Transverse colon (tissue), 4 donors: Measurements from ENCODE around the gene GAPDHS.

ENCODE experiments used
- CTCF ChIP-seq, 5 experiments: fragments of 200-600 bp in 3 of 5; fragments of 450-650 bp in 2 of 5; sonication (generic) in 3 of 5; IDR thresholded peaks; 1 replicate in 2 of 5; 2 replicates in 3 of 5; pipeline ENCODE4 v1.5.1; 2016 to 2017; ENCODE audit warnings: antibody characterized with exemption in 5 of 5, inconsistent platforms in 3 of 5, mild to moderate bottlenecking in 2 of 5, moderate library complexity in 1 of 5
- POLR2A ChIP-seq: fragments of 450-650 bp; IDR thresholded peaks from one replicate; pipeline ENCODE4 v1.6.1; 2016; ENCODE audit warnings: antibody characterized with exemption, mild to moderate bottlenecking, moderate library complexity
- POLR2AphosphoS5 ChIP-seq, 3 donors: sonication (generic); formaldehyde crosslinking; IDR thresholded peaks; one replicate each; pipeline ENCODE4 v1.6.1; 2016; ENCODE audit warnings: antibody characterized with exemption in 3 of 3

DNA sequence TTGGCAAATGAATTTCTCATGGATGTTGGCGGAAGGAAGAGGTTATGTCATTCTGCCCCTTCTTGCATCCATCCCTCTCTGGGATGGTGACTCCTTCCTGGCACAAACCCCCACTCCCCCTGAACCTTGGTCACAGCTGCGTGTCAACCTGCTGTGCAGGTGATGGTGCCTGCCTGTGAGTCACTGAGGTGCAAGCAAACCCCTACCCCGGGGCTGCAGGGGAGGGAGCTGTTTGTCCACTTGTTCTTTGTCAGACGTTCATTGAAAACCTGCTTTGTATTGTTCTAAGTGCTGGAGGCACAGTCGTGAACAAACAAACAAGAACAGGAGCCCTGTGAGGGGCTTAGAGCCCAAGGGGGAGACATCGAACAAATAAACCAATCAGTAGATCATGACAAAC, 2.0 kb upstream of the GAPDHS start:
- no peak for TF ChIP-seq CTCF (IDR thresholded peaks at IDR 0.05)
- TF ChIP-seq POLR2AphosphoS5 (IDR thresholded peaks at IDR 0.05): no peak
- no peak for TF ChIP-seq POLR2A
